ENCODE data around the gene GLT1D1.

GLT1D1 gene

GRCh38 chr12:128916425-128916824 lies 63.1 kb downstream of the GLT1D1 start:
- FAIRE-seq, result no peak

- no peak for FAIRE-seq
Observed at GRCh38 chr12:128918481-128919260, 65.4 kb downstream of the GLT1D1 start.

GRCh38 chr12:128920468-128920867 lies 67.2 kb downstream of the GLT1D1 start:
- no peak for FAIRE-seq

- FAIRE-seq, result no peak
Observed at GRCh38 chr12:128928361-128928760, 75.1 kb downstream of the GLT1D1 start.

GRCh38 chr12:128929057-128929456 lies 75.8 kb downstream of the GLT1D1 start:
- no peak for FAIRE-seq

- no peak for FAIRE-seq
Observed at GRCh38 chr12:128930606-128931005, 77.3 kb downstream of the GLT1D1 start.

GRCh38 chr12:128932521-128932920 lies 79.2 kb downstream of the GLT1D1 start:
- FAIRE-seq, result no peak

- no peak for FAIRE-seq
Observed at GRCh38 chr12:128933039-128933438, 79.8 kb downstream of the GLT1D1 start.

GRCh38 chr12:128933926-128934325 lies 80.6 kb downstream of the GLT1D1 start:
- FAIRE-seq, result no peak

- no peak for FAIRE-seq
Observed at GRCh38 chr12:128938886-128939285, 85.6 kb downstream of the GLT1D1 start.

GRCh38 chr12:128940090-128940888 lies 87.0 kb downstream of the GLT1D1 start:
- FAIRE-seq, result no peak

- FAIRE-seq, result no peak
Observed at GRCh38 chr12:128940974-128941373, 87.7 kb downstream of the GLT1D1 start.

GRCh38 chr12:128942960-128943477 lies 89.7 kb downstream of the GLT1D1 start:
- no peak for FAIRE-seq

GRCh38 chr12:128944956-128945355 lies 91.7 kb downstream of the GLT1D1 start:
- no peak for FAIRE-seq

- FAIRE-seq, result no peak
Observed at GRCh38 chr12:128947209-128947608, 93.9 kb downstream of the GLT1D1 start.

GRCh38 chr12:128949086-128949485 lies 95.8 kb downstream of the GLT1D1 start:
- FAIRE-seq, result no peak

GRCh38 chr12:128951448-128951847 lies 98.2 kb downstream of the GLT1D1 start:
- FAIRE-seq, result no peak

- no peak for FAIRE-seq
Observed at GRCh38 chr12:128956755-128957154, 103.5 kb downstream of the GLT1D1 start.

GRCh38 chr12:128959901-128960300 lies 106.6 kb downstream of the GLT1D1 start:
- no peak for FAIRE-seq

GRCh38 chr12:128961308-128961902 lies 108.1 kb downstream of the GLT1D1 start:
- FAIRE-seq, result no peak

GRCh38 chr12:128961957-128962356 lies 108.7 kb downstream of the GLT1D1 start:
- no peak for FAIRE-seq

GRCh38 chr12:128966203-128966810 lies 113.0 kb downstream of the GLT1D1 start:
- FAIRE-seq, result no peak

GRCh38 chr12:128968668-128969067 lies 115.4 kb downstream of the GLT1D1 start:
- FAIRE-seq, result no peak

Data from colon (tissue), 2 donors.